GM10266 (cell line): Measurements from ENCODE around the gene SLITRK1.

ENCODE experiments used
- DNase-seq: peaks from one replicate; pipeline ENCODE4 v3.0.0; 2012; ENCODE audit errors: extremely low spot score
- CTCF ChIP-seq: IDR thresholded peaks from 2 replicates; pipeline ENCODE4 v1.5.1; 2012; ENCODE audit warnings: mild to moderate bottlenecking, low read depth; ENCODE audit not compliant: control insufficient read depth, insufficient read depth; ENCODE audit errors: missing control alignments

SLITRK1 gene

GRCh38 chr13:83881917-83882605, at the start of gene SLITRK1:
SLITRK1 (minus strand) TSS chr13:83882474; CDS start chr13:83881507, 967 bp downstream.
- no peak for TF ChIP-seq CTCF
- DNase-seq: peak; percentile 7

- no peak for DNase-seq
- TF ChIP-seq CTCF: no peak
These were observed 46.9 kb upstream of the SLITRK1 start for GRCh38 chr13:83929157-83929556.

GRCh38 chr13:83919775-83920174, 37.5 kb upstream of the SLITRK1 start:
- DNase-seq: no peak
- TF ChIP-seq CTCF: no peak

- TF ChIP-seq CTCF: no peak
- no peak for DNase-seq
These were observed 32.1 kb upstream of the SLITRK1 start for GRCh38 chr13:83914368-83914767.

GRCh38 chr13:83907196-83907989, 25.1 kb upstream of the SLITRK1 start:
- no peak for TF ChIP-seq CTCF
- DNase-seq: no peak

- TF ChIP-seq CTCF: no peak
- no peak for DNase-seq
These were observed 24.1 kb upstream of the SLITRK1 start for GRCh38 chr13:83906240-83906820.
